GM18519 (cell line): ENCODE measurements around the gene COL5A3.

Source experiments
- ATAC-seq: cut with Tn5 transposase; IDR thresholded peaks from one replicate; pipeline ENCODE4 v1.9.1; 2021; ENCODE audit warnings: mild to moderate bottlenecking, moderate library complexity; ENCODE audit not compliant: unreplicated experiment, low FRiP score

Gene COL5A3

DNA sequence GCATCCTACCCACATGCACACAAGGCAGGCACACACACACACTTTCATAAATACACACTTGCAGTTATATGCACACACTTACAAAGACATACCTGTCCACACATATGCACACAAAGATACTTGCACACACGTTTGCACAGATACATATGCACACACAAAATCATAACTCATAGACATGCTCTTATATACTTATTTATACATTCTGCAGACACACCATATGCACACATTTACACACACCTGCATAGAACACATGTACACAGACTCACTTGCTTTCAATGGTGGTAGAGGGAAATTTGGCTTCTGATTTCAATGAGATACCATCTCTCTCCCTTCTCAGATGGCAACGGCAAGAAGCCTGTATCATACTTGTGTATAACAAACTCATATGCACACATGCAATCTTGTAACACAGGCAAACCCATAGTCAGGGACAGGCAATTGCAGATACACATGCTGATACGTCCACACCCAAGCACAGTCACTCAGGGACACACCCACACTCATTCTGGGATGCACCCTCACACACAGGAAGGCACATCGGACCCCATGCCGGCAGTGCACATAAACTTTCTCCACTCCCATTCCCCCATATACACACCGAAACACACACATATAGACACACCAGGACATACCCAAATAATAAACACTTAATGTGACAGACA, 98.6 kb downstream of the COL5A3 start:
- ATAC-seq = no peak

DNA sequence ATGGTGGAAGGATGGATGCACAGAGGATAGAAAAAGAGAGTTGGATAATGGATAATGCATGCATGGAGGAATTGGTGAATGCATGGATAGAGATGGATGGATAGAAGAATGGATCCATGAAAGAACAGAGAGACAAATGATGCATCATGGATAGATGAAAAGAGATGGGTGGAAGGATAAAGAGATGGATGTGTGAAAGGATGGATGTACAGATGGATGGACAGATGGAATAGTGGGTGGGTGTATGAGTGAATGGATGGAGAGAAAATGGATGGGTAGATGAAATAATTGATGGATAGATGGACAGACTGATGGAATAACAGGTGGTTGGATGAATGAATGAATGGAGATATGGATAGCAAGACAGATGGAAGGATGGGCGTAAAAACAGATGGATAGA, 99.7 kb downstream of the COL5A3 start:
- ATAC-seq = no peak
